GM20431 (cell line): ENCODE measurements around the gene TPPP.

Experiments used
- in situ Hi-C: fragments of 300-500 bp; cut with MseI, MboI; formaldehyde crosslinking; loops from one replicate; pipeline ENCODE4 v1.15.0; 2020; ENCODE audit warnings: low sequenced_read_pairs; ENCODE audit not compliant: unreplicated experiment

Gene TPPP

DNA sequence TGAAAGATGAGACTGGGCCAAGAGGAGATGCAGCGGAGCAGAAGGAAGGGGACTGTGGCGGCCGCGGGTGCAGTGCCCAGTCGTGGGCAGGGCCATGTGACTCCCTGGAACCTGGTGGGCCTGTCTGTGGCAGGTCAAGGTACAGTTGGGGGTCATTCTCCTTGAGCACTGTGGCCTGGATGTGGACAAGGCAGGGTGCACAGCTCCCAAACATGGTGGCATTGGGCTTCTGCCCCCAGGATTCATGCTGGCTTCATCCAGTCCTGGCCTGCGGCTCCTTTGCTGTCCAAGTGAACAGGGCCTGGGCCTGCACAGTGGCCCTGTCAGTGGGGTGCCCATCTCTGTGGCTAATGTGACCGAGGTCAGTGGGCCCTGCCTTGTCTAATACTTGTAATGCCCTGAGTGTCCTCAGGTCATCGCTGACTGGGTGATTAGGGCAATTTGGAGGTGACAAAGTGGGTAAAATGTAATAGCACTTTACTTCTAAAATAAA, 41.1 kb downstream of the TPPP start:
- in situ Hi-C loops = no loop called here

DNA sequence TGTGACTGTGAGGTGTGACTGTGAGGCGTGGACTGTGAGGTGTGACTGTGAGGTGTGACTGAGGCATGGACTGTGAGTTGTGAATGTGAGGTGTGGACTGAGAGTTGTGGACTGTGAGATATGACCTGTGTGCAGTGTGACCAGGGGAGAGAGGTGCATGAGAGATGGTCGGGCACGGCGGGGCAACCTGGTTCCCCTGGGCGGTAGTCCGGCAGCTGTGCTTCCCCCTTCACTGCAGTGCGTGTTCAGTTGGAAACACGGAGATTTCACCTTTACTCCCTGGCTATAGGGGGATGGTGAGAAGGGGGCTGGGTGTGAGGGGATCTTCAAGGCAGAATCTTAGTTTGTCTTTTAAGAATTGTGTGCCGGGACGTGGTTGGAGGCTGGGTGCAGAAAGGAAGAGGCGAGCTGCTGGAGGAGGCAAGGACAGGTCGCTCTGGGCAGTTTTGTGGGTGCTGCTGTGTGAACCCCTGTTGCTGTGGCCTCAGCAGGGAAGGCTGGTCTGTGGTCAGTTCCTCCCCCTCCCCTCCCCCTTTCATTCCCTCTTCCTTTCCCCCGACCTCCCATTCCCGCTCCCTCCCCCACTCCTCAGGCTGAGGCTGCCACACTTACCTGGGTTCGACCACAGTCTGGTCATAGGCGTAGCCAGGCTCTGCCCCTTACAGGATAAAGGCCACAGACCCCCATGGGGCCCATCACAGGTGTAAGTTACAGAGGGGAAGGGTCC, 41.7 kb downstream of the TPPP start:
- in situ Hi-C loops = no loop called here

DNA sequence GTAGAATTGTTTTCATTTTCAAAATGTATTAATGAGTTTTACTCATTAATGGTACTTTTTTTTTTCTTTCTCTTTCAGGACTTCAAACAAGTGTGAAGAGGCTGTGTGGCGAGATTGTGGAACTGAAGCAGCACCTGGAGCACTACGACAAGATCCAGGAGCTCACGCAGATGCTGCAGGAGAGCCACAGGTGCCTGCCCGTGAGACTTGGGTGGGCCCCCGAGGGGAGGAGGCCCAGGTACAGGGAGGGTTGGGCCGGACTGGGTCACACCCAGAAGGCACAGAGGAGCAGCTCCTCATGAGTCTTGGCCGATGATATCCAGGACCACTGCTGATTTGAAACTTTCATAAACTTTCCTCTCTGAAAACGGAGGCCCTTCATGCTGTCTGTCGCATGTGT, 45.4 kb downstream of the TPPP start:
- in situ Hi-C loops = no loop called here

DNA sequence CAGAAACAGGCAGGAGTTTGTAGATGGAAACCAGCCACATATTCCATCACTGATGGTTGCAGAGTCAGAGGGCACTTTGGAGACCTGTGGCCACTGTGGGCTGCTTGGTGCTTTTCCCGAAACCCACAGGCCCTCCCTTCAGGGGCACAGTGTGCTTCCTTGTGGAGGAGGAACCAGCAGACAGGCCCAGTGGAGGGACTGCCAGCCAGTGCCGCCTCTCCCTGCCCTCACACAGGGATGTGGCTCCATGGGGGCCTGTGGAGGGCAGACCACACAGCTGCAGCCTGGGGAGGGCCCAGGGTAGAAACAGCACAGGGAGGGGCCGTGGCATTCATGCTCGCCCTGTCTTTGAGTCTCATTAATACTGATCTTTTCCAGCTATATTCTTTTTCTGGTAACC, 45.8 kb downstream of the TPPP start:
- in situ Hi-C loops = no loop called here

DNA sequence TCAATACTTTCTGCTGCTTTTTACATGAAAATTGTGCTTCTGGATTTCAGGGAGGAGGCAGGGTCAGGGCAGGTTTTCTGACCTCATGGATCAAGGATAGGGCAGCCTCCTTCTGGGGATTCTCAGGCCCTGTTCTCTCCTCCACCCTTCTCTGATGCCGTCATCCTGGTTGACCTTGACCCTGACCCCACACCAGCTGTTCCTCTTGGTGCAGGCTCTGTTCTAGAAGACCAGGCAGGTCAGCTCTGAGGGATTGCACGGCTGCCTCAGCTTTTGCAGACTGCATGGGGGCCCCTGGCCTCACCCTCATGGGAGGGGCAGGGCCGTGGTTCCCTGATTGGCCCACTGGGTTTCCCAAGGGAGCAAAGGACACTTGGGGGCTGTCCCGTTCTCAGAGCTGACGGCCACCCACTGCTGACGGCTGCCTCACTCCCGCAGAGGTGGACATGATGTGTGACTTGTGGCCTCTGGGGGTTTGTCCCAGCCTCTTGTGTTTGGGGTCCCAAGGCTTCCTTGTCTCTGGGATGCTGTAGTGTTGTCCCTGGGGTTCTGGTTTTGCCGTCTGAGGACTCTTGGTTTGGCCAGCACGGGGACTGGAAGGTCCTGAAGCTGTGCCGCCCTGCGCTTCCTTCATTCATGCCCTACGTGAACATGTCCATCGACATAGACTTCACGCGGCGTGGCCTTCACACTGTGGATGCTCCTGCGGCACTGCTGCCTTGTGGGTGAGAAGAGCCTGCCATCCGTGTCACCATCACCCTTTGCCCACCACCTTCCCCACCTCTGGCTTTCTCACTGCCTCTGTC, 46.6 kb downstream of the TPPP start:
- in situ Hi-C loops = no loop called here

DNA sequence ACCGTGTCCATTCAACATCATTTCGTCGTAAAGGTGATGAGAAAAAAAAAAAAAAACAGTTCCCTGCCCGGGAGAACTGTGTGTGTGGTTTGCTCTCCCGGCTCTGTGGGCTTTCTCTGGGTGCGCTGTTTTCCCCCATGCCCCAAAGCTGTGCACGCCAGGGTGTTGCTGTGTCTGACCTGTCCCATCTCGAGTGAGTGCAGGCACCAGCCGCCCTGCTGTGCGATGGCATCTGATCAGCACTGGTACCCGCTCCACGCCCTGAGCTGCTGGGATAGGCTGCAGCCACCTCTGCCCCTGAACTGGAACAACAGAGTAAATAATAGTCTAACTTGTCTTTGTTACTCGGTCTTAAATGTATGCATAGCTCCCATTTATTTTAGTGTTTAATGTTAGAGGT, 47.7 kb downstream of the TPPP start:
- in situ Hi-C loops = no loop called here

DNA sequence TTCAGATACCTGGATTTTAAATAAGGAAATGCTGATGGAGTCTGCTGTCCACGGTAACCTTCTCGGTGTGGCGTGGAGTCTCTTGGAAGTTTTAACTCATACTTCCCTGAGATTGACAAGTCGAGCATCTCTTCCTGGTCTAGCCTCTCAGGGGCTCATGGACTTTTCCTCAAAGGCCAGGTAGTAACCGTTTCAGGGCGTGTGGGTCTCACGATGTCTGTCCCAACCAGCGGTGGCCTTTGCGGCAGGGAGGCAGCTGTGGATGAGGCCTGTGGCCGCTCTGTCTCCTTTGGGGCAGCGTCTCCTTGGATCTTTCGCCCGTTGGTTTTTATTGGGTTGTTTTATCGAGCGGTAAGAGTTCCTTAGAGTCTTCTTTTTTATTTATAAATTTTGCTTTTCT, 48.2 kb downstream of the TPPP start:
- in situ Hi-C loops = no loop called here

DNA sequence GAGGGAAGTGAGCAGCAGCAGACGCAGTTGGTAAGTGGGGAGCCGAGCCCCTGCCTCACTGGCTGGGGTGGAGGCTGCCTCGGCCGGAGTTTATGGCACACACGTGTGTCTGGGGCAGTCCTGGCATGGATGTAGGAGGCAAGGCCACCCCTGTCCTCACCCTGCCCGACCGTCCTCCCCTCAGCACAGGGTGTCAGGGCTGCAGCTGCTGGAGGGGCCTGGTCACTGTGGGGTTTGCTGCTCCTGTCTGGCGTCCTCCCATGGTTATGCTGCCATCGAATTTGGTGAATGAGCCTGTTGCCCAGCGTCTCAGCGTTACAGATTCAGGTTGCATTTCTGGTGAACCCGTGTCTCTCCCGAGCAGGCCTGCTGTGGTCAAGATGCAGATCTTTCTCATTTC, 48.6 kb downstream of the TPPP start:
- in situ Hi-C loops = no loop called here

DNA sequence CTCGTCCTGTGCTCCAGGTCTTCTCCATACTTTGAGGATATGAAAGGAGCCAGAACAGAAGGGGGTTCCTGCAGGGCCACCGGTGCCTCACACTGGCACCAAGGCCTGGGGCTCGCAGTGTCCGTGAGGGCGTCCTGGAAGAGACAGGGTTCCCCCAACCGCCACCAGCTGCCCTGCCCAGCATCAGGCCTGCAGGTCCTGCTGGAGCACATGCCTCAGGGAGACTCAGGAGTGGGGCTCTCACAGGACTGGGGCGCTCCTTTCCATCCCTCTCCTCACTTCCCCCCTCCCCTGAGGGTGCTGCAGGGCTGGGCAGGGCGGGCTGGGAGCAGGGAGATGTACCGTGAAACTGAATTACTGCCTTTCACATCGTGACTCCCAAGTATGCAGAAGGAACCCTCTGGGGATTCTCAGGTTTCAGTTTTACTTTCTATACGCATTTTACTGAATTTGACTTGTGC, 49.3 kb downstream of the TPPP start:
- in situ Hi-C loops = no loop called here

DNA sequence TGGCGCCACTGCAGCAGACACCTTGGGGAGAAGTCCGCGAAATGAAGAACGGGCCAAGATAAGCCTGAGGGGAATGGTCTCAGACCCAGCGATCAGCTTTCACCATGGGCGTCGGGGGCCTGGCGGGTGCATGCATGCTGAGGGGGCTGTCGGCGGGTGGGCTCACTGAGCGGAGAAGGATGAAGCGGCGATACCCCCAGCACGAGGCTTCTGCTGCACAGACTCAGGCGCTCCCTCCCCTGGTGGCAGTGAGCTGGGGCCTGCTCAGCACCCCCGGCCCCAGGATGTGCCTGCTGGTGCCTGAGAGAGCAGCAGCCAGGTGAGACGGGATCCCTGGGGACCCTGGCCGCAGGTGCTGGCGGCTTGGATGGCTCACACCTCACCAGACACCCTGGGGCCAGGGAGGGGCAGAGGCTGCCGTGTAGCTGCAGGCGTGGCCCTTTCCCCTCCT, 49.8 kb downstream of the TPPP start:
- in situ Hi-C loops = no loop called here

DNA sequence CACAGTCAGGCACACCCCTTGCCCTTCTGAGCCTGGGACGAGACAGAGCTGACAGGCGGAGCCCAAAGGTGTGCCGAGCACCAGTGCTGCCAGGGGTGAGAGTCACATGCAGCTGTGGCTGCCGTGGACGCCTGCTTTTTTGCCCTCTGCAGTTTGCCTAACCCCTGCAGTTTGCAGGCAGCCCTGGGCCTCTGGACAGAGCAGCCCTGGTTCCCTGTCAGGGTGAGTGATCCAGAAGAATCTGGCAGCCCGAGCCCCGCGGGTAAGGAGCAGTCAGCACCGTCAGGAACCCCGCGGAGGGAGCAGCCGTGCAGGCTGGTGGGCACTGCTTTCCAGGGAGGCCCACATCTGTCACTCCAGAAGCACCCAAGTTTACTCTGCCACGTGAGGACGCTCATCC, 50.7 kb downstream of the TPPP start:
- in situ Hi-C loops = no loop called here

DNA sequence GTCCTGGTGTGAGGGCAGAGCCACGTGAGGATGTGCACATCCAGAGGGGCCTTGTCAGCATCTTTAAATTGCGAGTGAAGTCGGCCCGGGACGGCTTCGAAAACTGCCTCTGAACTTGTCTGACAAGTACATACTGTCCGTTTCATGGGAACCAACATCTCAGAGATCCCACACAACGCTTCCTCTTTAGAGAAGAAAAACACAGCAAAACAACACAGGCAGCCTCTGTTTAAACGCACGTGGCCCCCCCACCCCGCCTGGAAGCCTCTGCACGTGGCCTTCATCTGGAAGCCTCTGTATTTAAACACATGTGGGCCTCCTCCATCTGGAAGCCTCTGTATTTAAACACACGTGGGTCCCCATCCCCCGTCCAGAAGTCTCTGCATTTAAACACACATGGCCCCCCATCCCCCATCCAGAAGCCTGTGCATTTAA, 51.8 kb downstream of the TPPP start:
- in situ Hi-C loops = no loop called here

DNA sequence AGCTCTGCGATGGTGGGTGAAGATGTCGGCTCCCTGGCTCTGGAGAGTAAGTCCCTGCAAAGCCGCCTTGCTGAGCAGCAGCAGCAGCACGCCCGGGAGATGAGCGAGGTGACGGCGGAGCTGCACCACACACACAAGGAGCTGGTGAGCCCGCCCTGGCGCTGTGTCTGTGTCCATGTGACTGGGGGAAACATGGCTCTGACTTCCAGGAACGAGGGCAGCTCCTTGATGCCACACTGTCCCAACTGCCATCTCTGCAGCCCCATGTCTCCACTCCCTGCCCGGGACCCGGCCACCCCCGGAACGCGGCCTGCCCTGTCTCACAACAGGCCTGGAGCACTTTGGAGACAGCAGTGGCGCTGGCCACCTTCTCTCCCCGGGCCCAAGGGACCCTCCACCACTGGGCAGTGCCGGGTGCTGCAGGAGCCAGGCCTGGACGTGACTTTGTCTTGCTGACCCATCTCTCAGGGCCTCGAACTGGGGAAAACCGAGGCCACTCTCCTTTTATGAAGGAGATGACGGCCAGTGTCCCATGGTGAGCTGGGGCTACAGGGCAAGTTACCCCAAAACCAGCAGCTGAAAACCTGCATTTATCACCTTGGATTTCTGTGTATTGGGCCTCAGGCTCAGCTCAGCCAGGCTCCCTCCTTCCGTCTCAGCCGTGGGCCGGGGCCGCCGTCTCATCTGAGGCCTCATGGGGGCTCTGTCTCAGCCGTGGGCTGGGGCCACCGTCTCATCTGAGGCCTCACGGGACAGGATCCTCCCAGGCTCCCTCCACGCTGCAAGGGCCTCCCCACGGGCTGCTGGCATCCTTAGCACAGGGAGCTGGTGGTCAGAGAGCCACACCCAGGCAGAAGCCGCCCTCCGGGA, 52.5 kb downstream of the TPPP start:
- in situ Hi-C loops = no loop called here

DNA sequence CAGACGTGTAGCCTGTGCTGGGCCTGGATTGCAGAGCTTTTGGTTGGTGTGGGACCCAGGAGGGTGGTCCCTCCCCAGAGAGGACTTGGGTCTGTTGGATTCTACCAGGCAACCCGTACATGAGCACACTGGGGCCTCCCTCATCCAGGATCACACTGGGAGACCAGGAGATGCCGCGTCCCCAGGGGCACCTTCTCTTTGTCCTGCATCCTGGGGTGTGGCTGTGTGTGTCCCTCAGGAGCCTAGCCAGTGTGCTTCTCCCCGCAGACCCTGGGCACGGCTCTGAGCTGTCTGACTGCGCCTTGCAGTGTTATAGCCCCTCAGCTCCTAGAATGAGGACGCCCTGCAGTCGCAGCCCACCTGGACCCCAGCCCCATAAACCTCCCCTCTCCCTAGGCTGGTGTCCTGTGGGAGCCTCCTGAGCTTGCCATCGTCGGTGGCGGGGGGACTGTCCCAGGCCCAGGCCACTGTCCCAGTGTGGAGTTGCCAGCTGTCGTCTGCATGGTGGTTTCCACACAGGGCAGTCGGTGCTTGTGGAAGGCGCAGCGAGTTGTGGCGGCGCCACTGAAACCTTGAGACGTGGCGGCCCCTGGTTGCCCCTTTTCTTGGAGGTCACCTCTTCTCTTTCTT, 53.5 kb downstream of the TPPP start:
- in situ Hi-C loops = no loop called here

DNA sequence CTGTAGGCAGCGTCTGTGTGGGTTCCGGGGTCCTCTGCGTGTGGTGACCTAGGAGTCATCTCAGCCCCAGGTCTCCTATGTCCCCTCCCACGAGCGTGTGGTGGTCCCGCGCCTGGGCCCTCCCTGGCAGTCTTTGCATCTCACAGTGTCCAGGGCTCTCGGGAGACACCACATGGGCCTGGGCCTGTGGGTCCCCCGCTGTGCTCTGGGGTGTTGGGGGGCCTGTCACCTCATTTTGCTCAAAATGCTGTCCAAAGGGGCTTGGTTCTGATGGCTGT, 54.0 kb downstream of the TPPP start:
- in situ Hi-C loops = no loop called here

DNA sequence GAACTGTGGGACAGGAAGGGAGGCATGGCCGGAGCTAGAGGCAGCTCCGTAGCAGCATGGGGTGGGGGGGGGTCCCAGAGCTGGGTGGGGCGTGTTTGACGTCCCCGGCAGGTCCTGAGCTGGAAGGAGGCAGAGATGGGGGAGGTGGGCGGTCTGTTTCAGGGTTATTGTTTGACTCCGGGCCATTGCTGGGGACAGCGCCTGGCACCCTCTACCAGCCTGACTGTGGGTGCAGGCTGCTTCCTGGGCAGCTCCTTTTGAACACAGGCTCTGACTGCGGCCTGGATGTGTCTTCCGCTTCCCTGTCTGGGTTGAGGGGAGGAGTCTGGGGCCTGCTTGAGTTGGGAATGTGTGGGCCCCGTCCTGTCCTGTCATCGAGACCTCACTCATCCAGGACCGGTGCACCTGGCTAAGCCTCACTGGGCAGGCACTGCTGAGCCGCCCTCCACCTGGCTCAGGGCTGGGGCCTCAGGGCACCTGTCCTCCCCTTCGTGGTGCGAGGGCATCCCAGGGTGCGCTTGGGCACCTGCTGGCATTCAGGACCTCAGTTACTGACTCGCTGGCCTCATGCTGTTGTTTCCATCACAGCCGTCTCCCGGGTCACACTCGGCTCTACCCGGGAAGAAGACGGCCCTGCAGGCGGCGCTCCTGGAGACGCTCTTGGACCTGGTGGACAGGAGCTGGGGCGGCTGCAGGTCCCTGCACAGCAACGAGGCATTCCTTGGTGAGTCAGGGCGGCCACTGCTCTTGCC, 54.5 kb downstream of the TPPP start:
- in situ Hi-C loops = no loop called here

DNA sequence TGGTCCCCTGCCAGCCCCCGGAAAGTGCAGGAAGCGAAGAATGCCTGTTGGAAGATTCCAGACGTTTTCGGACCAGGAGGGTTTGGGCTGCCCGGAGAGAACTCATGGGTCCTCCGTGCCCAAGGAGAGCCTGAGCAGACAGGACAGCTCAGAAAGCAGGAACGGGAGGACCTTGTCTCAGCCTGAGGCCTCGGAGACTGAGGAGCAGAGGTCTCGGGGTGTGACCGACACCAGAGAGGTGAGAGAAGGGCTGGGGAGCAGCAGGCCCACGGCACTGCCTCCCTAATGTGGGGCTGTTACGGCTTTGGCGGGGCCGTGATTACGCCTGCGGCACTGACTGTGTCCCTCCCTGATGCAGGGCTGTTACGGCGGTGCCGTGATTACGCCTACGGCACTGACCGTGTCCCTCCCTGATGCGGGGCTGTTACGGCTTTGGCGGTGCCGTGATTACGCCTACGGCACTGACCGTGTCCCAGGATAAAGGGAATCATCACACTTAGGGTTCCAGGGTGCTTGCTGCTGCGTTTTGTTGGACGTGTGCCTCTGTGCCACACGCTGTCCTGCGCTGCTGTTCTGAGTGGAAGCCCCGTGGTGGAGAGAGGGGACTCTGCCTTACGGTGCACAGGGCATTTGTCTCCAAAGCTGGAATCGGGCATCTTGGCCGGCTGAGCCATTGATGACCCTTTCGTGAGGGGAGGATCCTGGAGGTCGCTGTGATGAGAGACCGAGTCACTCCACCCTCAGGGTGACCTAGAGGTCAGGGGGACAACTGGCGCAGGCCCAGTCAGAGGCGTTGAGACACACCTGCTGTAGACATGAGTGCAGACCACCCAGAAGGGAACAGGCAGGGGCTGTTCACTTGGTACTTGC, 55.3 kb downstream of the TPPP start:
- in situ Hi-C loops = no loop called here

DNA sequence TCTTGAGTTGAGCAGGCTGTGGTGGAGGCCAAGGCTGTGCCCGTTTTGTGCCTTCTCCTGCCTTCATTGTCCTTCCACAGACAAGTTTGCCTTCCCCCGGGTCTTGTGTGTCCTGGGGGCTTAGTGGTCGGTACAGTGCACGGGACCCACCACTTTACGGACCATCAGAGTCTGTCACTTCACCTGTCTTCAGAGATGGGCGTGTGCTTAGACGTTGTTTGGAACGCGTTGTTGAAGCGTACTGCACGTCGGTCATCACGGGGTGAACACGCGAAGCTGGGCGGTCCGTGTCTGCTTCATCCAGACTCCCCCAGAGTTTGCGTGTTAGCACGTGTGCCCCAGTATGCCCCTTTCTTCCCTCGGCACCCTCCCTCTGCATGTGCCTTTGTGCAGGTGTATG, 56.2 kb downstream of the TPPP start:
- in situ Hi-C loops = no loop called here
